Measurements from ENCODE around the gene SCP2.

Gene SCP2

GRCh38 chr1:53068314-53069099 lies 141.4 kb downstream of the SCP2 start:
- DNase-seq (ENCODE audit: low read depth): no peak

GRCh38 chr1:53069265-53069662 lies 142.2 kb downstream of the SCP2 start:
- DNase-seq (ENCODE audit: low read depth): no peak

GRCh38 chr1:53069663-53070327 lies 142.7 kb downstream of the SCP2 start:
- no peak for DNase-seq (ENCODE audit: low read depth)

GRCh38 chr1:53070621-53071020 lies 143.5 kb downstream of the SCP2 start:
- DNase-seq (ENCODE audit: low read depth): no peak

- DNase-seq (ENCODE audit: low read depth): no peak
Measured at GRCh38 chr1:53071167-53071865, 144.2 kb downstream of the SCP2 start.

- DNase-seq (ENCODE audit: low read depth): no peak
Measured at GRCh38 chr1:53071915-53072314, 144.8 kb downstream of the SCP2 start.

GRCh38 chr1:53073287-53073686 lies 146.2 kb downstream of the SCP2 start:
- DNase-seq (ENCODE audit: low read depth): no peak

GRCh38 chr1:53073868-53074311 lies 146.8 kb downstream of the SCP2 start:
- DNase-seq (ENCODE audit: low read depth): no peak

GRCh38 chr1:53074313-53075154 lies 147.5 kb downstream of the SCP2 start:
- no peak for DNase-seq (ENCODE audit: low read depth)

- DNase-seq (ENCODE audit: low read depth): no peak
Measured at GRCh38 chr1:53075206-53075605, 148.1 kb downstream of the SCP2 start.

- DNase-seq (ENCODE audit: low read depth): no peak
Measured at GRCh38 chr1:53075761-53076163, 148.7 kb downstream of the SCP2 start.

GRCh38 chr1:53076165-53076564 lies 149.1 kb downstream of the SCP2 start:
- DNase-seq (ENCODE audit: low read depth): no peak

GRCh38 chr1:53076721-53077598 lies 149.9 kb downstream of the SCP2 start:
- no peak for DNase-seq (ENCODE audit: low read depth)

- DNase-seq (ENCODE audit: low read depth): no peak
Measured at GRCh38 chr1:53077599-53077965, 150.5 kb downstream of the SCP2 start.

GRCh38 chr1:53078333-53079101 lies 151.4 kb downstream of the SCP2 start:
- DNase-seq (ENCODE audit: low read depth): no peak

GRCh38 chr1:53079251-53079650 lies 152.2 kb downstream of the SCP2 start:
- no peak for DNase-seq (ENCODE audit: low read depth)

- DNase-seq (ENCODE audit: low read depth): no peak
Measured at GRCh38 chr1:53080041-53080440, 153.0 kb downstream of the SCP2 start.

- DNase-seq (ENCODE audit: low read depth): no peak
Measured at GRCh38 chr1:53080769-53081168, 153.7 kb downstream of the SCP2 start.

- DNase-seq (ENCODE audit: low read depth): no peak
Measured at GRCh38 chr1:53081384-53082066, 154.4 kb downstream of the SCP2 start.
